Posterior vena cava (tissue), 2 donors: ENCODE measurements around the gene IST1. TPM values are rescaled to one million over a fixed set of nuclear protein-coding genes. Genes with fewer than 3 reads are reported as not detected.
"Not testable (repeated sequence)": the region's sequence is repeated elsewhere in the genome, so short reads cannot be mapped to it uniquely, and the experiment has no call there.

ENCODE experiments used
- DNase-seq: peaks from one replicate; pipeline ENCODE4 v3.0.0-alpha.2; 2020; ENCODE audit warnings: low spot score
- intact Hi-C, 2 donors: fragments of 100-400 bp; cut with DNase I; formaldehyde crosslinking; loops; one replicate each; pipeline versions ENCODE4 v1.14.1 to v1.14.2; 2022 to 2023
- long read RNA-seq, 2 donors: library from polyadenylated mRNA; unstranded; transcript quantifications; one replicate each; pipeline ENCODE4 v2.0.0, GENCODE V29; 2020 to 2021
- total RNA-seq, 2 donors: library from RNA; stranded (reverse); fragmentation: NEBNext Ultra II Directional; extraction: Animal tissue kit (Norgen Biotek cat#: 25700); gene quantifications; one replicate each; pipeline ENCODE4 v1.2.1, GENCODE V29; 2021
- donor health status: DM: yes; HTN: yes; CAD: no.
- donor health status: DM: yes; HTN: yes; CAD: no.

IST1 gene
- total RNA-seq, result 100 to 1,000 TPM; 105 to 117 TPM
- long read RNA-seq, donor 1, full-length matches to known transcripts, result 34 of 57 reads
- long read RNA-seq, donor 1, partial matches to known transcripts, result 2 of 57 reads
- long read RNA-seq, donor 1, other reads (novel, unspliced or antisense), result 21 of 57 reads
- long read RNA-seq, donor 2, full-length matches to known transcripts, result 135 of 167 reads
- long read RNA-seq, donor 2, partial matches to known transcripts, result 8 of 167 reads
- long read RNA-seq, donor 2, other reads (novel, unspliced or antisense), result 24 of 167 reads

DNA sequence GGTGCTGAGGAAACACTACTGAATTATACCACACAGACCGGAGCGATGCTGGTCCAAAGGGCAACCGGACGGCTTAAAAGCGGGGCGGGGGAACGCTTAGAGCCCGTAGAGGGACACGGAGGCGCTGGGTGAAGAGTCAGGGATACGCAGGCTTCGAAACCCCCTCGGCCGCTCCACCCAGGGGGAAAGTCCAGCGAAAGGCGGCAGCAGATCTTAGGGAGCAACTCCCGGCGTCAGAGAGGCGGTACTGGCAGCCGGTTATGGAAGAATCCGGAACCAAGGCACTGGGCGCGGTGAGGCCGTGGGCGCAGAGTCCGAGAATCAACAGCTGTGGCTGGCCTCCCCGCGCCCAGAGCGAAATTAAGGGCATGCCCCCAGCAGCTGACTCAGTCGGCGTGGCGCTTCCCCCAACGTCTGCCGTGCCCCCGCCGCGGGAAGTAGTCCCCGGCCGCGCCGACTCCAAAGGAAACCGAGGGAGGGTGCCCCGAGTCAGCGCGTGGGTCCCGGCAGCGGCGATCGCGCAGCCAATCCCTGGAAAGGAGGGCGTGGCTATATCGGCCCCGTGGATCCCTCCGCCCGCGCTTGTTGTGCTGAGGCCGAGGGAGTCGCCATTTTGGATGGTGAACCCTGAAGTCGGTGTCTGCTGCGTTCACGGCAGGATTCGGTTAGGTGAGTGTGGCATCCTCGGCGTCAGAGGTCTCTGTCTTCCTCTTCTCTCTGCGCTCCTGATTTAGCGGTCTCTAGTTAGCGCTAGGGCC is at the start of gene IST1:
TSS of gene IST1 (plus strand) at position 611 of the 758 bp plus-strand sequence. CDS start 20,110 bp downstream, outside the sequence.
- DNase-seq, result peak; percentile 100
- intact Hi-C loops, result no loop called here

- intact Hi-C loops, result loop anchor here in 1 of 2 donors (5.0 kb wide), 1 partner anchor 34 kb away; no protein-coding TSS in a partner anchor
- DNase-seq, result peak; percentile 96
Observed at GRCh38 chr16:71845639-71846430, 49.5 kb upstream of the IST1 start, which contains the start of gene ATXN1L. Gene ATXN1L (plus strand): TSS chr16:71845976. CDS start chr16:71849741, 3,765 bp downstream.

DNA sequence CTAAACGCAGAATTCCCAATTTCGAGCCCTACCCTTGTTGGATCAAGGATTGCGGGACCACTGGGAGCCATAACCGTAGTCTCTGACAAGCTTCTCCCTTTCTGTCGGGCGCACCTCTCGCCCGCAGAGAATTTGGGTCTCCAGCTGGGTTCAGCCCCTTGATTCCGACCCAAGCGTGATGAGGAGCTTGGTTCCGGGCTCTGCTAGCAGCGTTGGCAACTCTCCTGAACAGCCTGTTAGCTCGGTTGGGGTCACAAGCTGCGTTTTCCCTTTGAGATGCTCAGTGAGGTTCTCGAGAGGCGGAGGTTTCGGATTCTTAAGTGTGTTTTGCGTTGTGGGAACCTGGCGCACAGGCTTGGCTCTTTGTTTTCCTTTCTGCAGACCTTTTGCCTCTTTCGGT is 48.9 kb upstream of the IST1 start:
- intact Hi-C loops, result loop anchor here in 1 of 2 donors (5.0 kb wide), 1 partner anchor 34 kb away; no protein-coding TSS in a partner anchor
- DNase-seq, result no peak

- intact Hi-C loops, result loop anchor here in 1 of 2 donors (5.0 kb wide), 1 partner anchor 35 kb away; no protein-coding TSS in a partner anchor
- DNase-seq, result no peak
Observed at GRCh38 chr16:71847096-71847495, 48.2 kb upstream of the IST1 start.

GRCh38 chr16:71848622-71849021 is 46.7 kb upstream of the IST1 start:
- intact Hi-C loops, result loop anchor here in 1 of 2 donors (5.0 kb wide), 1 partner anchor 36 kb away; no protein-coding TSS in a partner anchor
- DNase-seq, result no peak

DNA sequence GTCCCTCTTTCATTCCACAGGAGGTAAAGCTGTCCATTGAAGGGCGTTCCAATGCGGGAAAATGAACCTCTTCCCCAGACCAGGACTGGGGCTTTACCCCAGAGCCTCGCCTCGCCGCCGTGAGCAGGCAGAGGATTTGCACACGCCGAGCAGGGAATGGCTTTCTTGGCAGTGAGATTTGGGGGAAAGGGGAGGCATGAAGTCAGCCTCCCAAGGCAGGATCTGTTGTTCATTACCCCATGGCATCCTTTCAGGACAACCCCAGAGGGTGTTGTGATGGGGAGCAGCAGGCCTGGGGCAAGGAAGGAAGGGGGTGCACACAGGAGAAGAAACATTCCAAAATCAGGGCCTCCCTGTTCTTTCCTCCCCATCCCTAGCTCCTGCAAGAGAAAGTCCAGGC is 43.6 kb upstream of the IST1 start:
- no peak for DNase-seq
- intact Hi-C loops, result no loop called here

GRCh38 chr16:71852158-71852557 is 43.2 kb upstream of the IST1 start:
- intact Hi-C loops, result no loop called here
- DNase-seq, result no peak

- intact Hi-C loops, result no loop called here
- no peak for DNase-seq
Observed at GRCh38 chr16:71852561-71852960, 42.8 kb upstream of the IST1 start.

DNA sequence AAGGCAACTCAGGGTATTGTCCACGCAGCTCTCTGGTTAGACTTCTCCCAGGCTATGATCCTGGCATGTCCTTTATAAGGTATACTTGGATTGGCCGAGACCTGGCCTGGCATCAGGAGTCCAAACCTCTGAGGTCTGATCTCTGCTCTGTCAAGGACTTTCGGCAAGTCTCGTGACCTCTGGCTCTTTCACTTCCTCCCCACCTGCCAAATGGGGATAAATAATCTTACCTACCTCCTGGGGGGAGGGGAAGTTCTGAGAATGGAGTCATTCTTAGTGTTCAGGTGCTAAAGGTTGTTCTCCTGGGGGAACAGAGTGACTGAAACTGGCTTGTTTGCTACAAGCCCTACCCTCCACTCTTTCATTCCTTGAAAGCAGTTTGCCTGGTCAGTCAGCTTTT is 41.9 kb upstream of the IST1 start:
- no peak for DNase-seq

DNA sequence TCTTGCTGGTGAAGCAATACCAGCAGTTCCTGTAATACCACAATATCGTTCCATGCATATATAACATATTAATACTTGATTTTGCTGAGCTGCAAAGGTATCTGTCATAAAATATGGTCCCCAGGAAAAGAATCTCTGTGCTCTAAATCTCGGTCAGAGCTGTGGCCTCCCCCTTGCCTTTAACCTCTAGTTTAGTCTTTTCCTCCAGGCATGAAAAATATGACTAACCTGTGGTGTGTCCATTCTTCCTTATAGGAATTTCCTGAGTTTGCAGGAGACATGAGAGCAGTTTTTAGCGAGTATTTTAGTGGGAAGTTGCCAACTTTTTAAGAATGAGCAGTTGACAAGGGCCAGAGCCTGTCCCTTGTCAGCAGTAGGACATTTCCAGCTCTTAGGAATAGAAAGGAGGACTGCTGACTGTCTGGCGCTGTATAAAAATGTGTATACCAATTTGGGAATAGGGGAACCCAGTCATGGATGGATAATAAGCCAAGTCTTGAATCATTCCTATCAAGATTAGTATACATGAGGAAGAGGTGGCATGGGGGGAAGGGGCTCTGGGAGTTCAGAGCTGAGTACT is 40.9 kb upstream of the IST1 start:
- intact Hi-C loops, result no loop called here
- no peak for DNase-seq

More for the DNA sequence above, 41.9 kb upstream of the IST1 start:
- intact Hi-C loops, result no loop called here

- DNase-seq, result no peak
- intact Hi-C loops, result no loop called here
Observed at GRCh38 chr16:71855937-71856662, 39.2 kb upstream of the IST1 start.

- intact Hi-C loops, result no loop called here
- no peak for DNase-seq
Observed at GRCh38 chr16:71859762-71860521, 35.4 kb upstream of the IST1 start.

GRCh38 chr16:71863995-71864394 is 31.3 kb upstream of the IST1 start:
- no peak for DNase-seq
- intact Hi-C loops, result no loop called here

GRCh38 chr16:71865173-71865863 is 30.0 kb upstream of the IST1 start:
- intact Hi-C loops, result no loop called here
- no peak for DNase-seq

- DNase-seq, intact Hi-C loops: not testable (repeated sequence)
Observed at GRCh38 chr16:71867175-71867574, 28.2 kb upstream of the IST1 start.

DNA sequence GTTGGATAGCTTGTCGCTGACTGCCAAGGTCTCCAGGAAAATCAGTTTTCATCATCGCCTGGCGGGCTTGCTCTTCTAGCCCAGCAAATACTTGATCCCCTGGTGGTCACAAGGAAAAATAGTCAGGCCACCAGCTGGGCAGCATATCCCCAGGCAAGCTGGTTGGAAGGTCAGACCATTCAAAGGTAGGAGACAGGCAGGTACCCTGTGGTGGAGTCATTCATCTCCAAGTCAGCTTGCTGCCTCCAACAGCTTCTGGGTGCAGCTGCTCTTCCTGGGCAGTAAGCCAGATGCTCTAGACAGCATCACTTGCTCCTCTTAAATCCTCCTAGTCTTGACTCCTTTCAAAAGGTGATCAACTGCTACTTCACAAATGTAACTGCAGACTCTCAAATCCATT is 27.4 kb upstream of the IST1 start:
- no peak for DNase-seq
- intact Hi-C loops, result no loop called here

DNA sequence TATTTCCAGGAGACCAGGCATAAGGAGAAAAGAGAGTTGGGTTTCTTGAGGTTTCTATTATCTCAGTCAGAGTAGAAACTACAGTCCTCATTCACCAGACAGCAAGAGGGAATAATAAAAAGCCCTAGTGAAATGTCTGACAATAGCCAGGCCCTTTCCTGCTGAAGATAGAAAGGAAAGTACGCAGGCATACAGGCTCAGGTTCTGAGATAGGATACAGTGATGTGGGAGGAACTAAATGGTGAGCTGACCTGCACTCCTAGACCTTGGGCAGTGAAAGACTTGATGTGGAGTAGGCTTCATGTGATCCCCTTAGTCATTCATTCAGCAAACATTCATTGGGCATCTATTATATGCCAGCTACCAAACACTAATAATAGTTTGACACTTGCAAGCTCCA is 26.2 kb upstream of the IST1 start:
- intact Hi-C loops, result no loop called here
- no peak for DNase-seq
